ENCODE data around the gene LPO.
A peak's percentile ranks its signal among the peaks of the same experiment; 100 is the strongest.

LPO gene

DNA sequence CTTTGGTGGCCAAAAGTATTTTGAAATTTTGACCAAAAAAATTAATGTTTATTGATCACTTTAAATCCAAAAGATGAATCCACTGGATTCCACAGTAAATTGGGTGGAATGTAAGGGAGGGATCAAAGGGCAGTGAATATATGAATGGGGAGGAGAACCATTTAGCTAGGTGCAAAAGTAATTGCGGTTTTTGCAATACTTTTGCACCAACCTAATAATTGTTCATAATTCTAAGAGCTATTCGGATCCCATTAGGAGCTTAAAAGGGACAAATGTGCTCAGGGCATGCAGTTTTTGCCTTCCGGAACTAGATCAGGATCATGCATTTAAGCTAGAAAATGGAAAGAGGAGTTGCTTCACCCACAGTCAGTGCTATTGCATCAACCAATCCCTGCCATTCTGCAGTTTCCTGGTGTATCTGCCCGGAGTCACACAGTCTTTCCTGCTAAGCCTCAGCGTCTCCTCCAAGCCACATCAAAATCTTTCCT lies at the start of gene LPO:
Gene LPO (plus strand): TSS at position 438 of the 488 bp plus-strand sequence. CDS start 4,396 bp downstream, outside the sequence.
- no peak within 1 kb of the TSS for H3K4me3 ChIP-seq (ENCODE audit: low read depth, low read length)

DNA sequence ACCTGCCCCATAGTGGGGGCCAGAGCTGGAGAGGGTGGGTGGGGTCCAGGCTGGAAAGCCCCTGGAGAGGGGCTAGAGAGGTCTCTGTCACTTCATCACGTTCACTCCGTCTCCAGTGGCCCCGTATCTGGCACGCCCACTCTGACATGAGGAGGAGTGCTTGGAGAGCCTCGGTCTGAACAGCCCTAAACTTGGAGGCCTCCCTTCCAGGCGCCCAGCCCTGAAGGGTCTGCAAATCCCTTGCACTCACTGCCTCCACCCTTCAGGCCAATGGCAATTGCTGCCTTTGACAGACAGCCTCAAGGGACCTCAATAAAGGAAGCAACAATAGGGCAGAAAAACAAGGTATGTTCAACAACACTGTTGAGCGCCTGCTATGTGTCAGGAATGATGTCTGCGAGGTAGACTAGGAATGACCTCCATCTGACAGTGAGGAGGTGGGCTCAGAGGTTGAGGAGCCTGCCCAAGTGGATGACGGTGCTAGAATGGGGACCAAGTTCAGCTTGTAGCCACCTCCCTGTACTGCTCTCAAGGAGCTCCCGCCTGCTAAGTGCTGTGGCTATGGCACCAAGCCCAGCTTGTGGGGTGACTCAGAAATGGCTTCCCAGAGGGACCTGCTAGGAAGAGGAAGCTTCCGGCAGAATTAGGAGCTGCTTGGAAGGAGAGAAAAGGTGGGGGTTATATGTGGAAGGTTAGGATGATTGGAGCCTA lies 48.8 kb upstream of the LPO start:
- H3K4me3 ChIP-seq (ENCODE audit: low read depth, low read length): no peak overlapping the region

DNA sequence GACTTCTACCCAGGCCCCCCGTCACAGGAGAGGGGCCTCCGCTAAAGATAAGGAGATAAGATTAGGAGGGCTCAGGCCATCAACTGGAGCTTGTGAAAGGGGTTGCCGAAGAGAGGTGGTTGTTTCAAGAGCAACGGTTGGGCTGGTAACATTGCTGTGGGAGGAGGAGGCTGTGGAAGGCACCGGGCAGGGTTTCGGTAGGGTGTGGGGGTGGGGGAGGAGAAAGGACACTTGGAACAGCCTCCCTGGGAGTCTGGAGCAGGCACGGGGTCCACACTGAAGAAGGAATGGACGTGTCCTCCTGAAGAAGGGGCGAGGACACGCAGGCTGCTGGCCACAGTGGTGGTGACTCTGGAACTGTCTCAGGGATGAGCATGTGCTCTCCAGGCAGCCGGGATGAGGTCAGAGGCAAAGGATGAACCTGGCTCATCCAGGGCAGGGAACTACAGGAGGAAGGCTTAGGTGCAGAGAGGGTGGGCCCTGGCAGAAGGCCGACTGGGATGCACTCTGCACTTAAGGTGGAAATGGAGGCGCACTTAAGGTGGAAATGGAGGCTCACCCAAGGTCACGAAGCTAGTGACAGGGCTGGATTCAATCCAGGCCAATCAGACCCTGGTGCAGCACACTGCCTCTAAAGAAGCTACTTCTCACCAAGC lies 47.0 kb upstream of the LPO start:
- H3K4me3 ChIP-seq (ENCODE audit: low read depth, low read length): no peak overlapping the region

DNA sequence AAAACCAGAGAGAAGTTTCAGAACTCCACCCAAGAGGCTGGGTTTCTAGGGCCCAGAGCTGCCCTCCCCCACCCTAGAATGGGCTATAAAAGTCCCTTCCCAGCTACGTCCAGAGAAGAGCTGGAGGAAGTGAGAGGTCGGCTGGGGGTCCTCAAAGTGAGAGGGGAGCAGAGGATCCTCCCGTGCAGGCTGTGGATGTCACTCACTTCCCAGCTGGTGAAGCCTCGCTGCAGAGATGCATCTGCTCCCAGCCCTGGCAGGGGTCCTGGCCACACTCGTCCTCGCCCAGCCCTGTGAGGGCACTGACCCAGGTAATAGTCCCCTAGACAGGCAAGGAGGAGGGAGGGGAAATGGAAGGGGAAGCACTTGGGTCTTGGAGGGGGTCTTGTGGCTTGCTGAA lies 45.8 kb upstream of the LPO start, which contains the start of gene EPX:
Gene EPX (plus strand): TSS at position 115 of the 400 bp plus-strand sequence. CDS start 121 bp downstream, at position 236.
- no peak within 1 kb of the TSS for H3K4me3 ChIP-seq (ENCODE audit: low read depth, low read length)

DNA sequence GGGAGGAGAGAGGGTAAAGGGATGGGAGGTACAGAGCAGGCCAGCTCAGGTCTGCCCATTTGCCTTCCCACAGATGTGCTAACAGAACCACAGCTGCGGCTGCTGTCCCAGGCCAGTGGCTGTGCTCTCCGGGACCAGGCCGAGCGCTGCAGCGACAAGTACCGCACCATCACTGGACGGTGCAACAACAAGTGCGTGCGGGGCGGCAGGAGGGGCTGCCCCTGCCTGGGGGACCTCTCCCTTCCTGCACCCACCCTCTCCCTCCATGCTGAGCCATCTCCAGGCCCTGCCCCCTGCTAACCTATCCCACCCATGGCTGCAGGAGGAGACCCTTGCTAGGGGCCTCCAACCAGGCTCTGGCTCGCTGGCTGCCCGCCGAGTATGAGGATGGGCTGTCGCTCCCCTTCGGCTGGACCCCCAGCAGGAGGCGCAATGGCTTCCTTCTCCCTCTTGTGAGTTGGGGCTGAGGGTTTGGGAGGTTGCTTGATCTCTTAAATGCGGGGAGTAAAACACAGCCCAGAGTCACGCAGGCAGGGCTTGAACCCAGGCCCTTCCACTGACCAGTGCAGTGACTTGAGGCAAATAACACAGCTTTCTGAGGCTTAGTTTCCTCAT lies 44.6 kb upstream of the LPO start:
- H3K4me3 ChIP-seq (ENCODE audit: low read depth, low read length): no peak overlapping the region

DNA sequence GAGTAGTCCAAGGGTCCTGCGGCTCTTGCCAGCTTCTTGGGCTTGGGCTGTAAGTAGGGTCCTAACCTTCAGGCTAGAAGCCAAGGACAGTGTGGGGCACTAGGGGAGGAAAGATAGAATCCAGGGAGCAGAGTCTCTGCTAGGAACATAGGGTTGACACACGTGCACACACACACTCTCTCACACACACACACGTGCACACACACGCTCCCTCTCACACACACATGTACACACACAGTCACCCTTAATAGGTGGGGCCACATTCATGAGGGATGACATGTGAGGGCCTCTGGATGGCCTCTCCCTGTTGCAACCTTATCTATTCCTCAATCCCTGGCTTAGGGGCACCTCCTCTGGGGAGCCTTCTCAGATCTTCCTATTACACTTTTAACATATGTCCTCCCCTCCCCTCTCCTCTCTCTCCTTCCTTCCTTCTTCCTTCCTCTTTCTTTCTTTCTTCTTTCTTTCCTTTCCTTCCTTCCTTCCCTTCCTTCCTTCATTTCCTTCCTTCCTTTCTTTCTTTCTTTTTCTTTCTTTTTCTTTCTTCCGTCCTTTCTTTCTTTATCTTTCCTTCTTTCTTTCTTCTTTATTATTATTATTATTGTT lies 42.8 kb upstream of the LPO start:
- no peak overlapping the region for H3K4me3 ChIP-seq (ENCODE audit: low read depth, low read length)

DNA sequence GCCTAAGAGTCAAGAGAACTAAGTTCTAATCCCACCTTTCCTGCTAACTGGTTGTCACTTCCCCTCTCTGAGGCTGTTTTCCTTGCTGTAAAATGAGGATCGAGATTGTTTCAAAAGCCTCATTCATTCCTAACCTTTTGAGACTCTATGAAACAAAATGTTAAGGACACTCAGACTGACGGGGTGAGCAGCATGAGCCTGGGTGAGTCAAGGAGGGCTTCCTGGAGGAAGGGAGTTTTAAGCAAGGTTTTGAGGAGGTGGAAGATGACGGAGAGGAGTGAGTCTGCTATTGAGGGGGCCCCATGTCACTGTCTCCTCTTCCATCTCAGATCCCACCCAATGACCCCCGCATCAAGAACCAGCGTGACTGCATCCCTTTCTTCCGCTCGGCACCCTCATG lies 41.8 kb upstream of the LPO start:
- H3K4me3 ChIP-seq (ENCODE audit: low read depth, low read length): no peak overlapping the region

DNA sequence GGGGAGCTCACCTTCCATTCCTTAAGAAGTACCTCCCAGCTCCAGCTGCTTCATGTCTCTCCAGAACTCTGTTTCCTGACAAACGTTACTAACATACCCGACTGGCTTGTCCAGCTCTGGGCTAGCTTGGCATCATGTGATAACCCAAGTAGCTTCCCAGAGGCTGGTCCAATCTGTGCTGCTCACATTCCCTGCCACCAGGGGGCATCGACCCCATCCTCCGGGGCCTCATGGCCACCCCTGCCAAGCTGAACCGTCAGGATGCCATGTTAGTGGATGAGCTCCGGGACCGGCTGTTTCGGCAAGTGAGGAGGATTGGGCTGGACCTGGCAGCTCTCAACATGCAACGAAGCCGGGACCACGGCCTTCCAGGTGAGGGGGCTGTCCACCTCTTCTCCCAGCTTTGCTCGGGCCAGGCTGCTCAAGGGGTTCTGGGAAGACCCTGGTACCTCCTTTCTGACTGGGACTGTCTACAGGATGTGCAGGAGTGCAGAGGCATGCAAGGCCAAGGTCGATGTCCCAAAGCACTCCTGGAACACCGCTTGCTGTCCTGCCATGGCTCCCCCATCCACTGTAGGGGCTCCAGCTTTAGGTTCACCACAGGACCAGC lies 38.3 kb upstream of the LPO start:
- no peak overlapping the region for H3K4me3 ChIP-seq (ENCODE audit: low read depth, low read length)

DNA sequence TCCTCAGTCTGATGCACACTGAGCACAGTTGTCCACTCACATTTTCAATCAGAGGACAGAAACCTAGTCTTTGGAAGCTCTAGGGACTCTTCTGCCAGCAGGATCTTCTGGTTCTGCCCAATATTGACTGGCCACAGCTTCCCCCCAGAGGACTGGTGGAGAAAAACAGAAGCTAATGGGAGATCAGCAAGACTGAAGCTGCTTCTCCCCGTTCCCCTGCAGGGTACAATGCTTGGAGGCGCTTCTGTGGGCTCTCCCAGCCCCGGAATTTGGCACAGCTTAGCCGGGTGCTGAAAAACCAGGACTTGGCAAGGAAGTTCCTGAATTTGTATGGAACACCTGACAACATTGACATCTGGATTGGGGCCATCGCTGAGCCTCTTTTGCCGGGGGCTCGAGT lies 35.5 kb upstream of the LPO start:
- H3K4me3 ChIP-seq (ENCODE audit: low read depth, low read length): no peak overlapping the region

DNA sequence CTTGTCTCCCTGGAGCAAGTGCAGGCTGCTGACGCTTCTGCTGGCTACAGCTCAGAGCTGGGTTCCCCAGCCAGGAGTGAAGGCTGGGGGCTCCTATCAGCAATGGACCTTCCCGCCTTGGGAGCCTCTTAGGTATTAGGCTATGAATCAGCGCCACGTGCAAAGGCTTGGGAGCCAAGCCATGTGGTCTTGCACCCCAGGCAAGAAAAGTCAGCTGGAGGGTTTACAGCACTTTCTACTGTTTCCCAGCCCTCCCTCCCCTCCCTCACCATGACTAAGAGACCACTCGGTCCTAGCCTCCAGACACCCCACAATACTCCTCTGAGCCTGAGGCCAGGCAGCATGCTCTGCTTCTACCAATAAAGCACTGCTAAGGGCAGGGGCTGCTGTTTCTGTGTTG lies 33.6 kb upstream of the LPO start:
- no peak overlapping the region for H3K4me3 ChIP-seq (ENCODE audit: low read depth, low read length)

DNA sequence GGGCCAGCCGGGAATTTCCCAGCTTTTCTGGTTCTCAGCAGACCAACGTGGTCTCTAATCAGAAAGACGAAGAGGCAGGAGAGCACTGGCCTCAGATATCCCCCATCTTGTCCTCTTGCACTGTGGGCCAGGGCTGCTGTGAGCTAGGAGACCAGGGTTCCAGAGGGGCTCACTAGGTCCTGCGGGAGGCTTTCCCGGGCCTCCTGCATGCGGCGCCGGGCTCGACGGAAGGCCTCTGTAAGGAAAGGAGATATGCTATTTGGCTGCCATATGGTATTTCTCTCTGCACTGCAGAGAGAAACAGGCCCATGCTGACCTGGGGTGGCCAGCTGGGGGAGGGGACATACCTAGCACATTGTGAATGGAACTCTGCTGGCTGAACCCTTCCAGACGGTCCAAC lies 32.4 kb upstream of the LPO start:
- no peak overlapping the region for H3K4me3 ChIP-seq (ENCODE audit: low read depth, low read length)

DNA sequence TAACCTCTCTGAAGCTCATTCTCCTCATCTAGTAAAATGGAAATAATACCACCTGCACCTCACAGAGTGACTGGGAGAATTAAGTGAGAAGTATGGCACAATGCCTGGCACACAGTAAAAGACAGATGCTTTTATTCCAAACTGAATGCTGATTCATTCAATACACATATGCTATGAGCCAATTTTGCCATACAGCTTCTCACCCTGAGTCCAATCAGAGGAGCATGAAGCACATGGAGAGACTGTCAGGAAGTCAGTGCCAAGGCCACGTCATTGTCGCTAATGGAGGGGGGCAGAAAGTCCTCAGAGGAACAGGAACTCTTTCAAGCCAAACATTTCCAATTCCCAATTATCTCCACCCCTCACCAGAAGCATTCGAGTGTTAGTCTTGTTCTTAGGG lies 30.9 kb upstream of the LPO start:
- no peak overlapping the region for H3K4me3 ChIP-seq (ENCODE audit: low read depth, low read length)

DNA sequence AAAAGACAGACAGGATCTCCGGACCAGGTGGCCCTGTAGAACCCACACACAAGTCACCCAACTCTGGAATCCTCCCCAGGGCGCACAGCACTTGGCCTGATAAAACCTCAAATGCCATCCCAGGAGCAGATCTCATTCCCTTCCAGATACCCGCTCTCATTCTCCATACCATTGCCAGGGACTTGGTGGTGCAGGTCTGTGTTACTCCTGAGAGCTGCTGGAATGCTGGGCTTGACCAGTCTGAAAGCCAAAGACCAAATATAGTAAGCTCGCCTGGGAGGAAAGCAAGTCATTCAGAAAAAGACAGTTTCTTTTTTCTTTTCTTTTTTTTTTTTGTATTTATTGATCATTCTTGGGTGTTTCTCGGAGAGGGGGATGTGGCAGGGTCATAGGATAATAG lies 30.0 kb upstream of the LPO start:
- no peak overlapping the region for H3K4me3 ChIP-seq (ENCODE audit: low read depth, low read length)

DNA sequence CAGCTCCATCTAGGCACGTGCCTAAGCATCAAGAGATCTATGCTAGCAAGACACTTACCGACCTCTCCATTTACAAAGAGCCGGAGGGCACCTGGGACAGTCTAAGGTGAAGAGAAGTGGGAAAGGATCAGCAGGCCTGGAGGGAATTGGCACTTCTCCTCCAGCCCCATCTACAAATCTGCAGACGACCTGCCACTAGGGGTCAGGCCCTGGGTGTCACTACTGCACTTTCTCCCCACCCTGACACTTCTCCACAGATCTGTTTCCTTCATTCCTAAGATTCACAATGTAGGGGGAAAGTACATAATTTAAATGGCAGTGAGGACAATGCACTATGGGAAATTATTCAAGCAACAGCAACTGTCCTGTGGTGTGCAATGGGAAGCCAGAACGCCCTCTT lies 27.5 kb upstream of the LPO start:
- H3K4me3 ChIP-seq (ENCODE audit: low read depth, low read length): no peak overlapping the region

DNA sequence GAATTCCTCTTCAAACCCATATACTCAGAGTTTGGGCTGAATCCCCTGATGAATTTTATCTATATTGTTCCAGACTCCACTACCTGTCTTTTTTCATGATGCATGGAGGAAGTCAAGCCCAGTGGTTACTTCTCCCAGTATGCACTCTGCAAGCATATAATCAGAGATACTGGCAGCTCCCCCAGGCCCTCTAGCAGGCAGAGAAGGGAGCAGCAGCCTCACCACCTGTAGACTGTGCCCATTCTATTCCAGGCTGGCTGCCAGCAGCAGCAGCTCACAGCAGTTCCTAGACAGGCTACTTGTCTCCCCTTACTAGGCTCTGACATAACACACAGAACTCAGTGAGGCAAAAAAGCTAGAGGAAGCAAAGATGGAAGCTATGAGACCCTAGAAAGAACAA lies 22.7 kb upstream of the LPO start:
- no peak overlapping the region for H3K4me3 ChIP-seq (ENCODE audit: low read depth, low read length)

DNA sequence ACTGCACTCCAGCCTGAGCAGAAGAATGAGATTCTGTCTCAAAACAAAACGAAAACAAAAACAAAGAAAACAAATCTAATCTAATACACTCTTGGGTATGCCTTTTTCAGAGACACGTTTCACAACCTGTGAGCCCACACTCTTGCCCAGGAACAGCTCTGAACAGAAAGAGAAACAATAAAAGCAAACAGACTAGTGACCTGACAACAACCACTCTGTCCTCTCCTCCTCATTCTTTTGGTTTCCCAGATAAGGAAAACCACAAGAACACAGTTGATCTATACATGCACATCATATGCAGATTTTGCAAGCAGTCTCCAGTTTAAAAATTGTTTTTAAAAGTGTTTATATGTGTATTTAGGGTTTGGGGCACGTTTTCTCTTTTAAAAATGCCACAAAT lies 20.6 kb upstream of the LPO start:
- H3K4me3 ChIP-seq (ENCODE audit: low read depth, low read length): no peak overlapping the region

DNA sequence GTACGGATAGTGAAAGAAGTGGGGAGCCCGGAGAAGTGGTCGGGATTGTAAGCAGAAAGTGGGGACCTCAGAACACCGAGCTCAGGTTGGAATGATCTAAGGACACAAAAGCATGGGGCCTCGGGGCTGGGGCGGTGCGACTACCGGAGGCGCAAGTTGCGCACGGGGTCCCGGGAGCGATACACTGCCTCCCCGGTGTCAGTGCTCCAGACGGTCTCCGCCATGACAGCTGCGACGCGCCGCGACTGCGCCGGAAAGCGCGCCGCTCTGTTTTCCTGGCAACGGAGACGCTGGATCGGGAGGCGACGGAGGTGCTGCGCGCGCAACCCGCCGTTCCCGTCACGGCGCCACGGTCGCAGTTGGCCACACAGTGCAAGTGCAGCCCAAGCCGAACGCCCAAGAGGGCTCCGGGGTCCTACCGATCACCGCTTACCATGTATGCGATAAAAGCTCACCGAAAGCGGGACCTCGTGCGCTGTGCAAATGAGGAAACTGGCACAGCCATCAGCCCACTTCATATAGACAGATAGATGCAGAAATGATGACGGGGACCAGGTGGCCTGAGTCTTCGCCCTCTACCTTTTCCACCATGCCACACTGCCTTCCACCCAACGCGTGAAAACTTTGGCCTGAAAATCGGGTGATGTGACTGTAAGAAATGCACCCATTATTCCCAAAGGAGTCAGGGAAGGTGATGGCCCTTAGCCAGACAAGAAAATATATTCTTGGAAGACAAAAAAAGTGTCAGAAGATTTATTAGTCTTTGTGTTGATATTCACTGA lies 19.2 kb upstream of the LPO start, which contains the start of gene MKS1:
Gene MKS1 (minus strand): TSS at position 249 of the 782 bp plus-strand sequence. CDS start 25 bp downstream, at position 224.
- peak within 1 kb of the TSS; percentile 94 for H3K4me3 ChIP-seq (ENCODE audit: low read depth, low read length)

DNA sequence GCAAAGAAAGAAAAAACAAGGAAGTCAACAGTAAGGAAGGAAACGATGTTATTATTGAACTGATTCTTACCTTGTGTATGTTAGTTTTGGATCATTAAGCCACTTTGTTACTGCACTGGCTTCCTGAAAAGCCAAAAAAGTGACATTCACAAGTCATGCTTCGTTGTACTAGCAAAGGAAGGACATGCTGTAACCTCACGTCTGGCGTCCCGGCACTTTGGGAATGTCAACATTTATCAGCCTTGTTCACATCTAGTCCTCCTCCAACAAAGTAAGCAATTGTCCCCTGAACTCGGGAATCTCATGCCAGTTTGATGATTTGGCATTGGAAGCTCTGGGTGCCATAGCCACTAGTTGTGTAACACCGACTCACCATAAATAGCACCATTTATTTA lies 18.6 kb upstream of the LPO start:
- H3K4me3 ChIP-seq (ENCODE audit: low read depth, low read length): no peak overlapping the region

DNA sequence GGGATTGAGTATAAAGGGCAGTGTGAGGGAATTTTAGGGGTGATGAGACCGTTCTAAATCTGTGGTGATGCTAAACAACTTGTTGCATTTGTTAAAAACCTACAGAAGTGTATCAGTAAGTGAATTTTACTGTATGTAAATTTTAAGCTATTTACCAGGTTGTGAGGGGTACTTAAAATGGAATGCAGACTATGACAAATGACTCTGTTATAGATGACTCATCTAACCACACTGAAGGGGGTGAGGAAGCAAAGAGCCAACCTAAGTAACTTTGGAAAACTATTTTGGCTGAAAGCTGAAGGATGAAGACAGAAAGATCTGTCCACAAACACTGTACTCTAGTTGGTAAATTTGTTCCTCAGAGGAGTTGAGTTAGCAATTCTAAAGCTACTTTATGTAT lies 14.1 kb upstream of the LPO start:
- H3K4me3 ChIP-seq (ENCODE audit: low read depth, low read length): no peak overlapping the region

DNA sequence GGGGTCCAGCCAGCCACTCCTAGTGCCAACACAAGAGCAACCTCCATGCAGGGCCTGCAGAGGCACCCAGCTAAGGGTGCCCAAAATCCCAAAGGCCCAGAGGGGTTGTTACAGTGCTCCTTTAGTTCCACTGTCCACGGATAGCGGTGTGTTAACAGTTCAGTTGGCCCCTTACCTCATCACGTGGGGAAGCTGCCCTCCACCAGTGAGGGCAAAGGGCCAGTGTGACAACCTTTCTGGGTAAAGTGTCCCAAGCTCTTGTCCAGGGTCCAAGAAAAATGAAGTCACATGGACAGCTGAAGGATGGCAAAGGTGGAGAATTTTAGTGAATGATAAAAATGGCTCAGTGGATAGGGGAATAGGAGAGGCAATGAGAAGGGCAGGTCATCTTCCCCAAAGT lies 10.7 kb upstream of the LPO start:
- no peak overlapping the region for H3K4me3 ChIP-seq (ENCODE audit: low read depth, low read length)

Measured in iPS-11a (cell line).